Calu3 (cell line): Measurements from ENCODE around the gene NMRAL1. TPM values are rescaled to one million over a fixed set of nuclear protein-coding genes. Genes with fewer than 3 reads are reported as not detected.

Source experiments
- BruUV-seq: library from RNA; stranded (reverse); fragments of 400-500 nt; replicated peaks from 2 replicates; lab custom pipeline; 2021; lab: Mats Ljungman, UMichigan
- CTCF ChIA-PET: fragments of 300-600 bp; sonication (Branson Sonifier 250); formaldehyde crosslinking; loops from one replicate; lab custom pipeline; 2022; ENCODE audit warnings: antibody characterized with exemption; lab: Charles Lee
- DNase-seq: peaks from one replicate; pipeline ENCODE4 v3.0.0; 2022
- H3K27ac Mint-ChIP-seq: one replicate; pipeline ENCODE4 v1.8.0; 2022; ENCODE audit warnings: mixed read lengths; ENCODE audit not compliant: unreplicated experiment
- H3K27me3 Mint-ChIP-seq: one replicate; pipeline ENCODE4 v1.8.0; 2022; ENCODE audit warnings: mixed read lengths; ENCODE audit not compliant: unreplicated experiment
- H3K36me3 Mint-ChIP-seq: one replicate; pipeline ENCODE4 v1.8.0; 2022; ENCODE audit warnings: mild to moderate bottlenecking, moderate library complexity, mixed read lengths; ENCODE audit not compliant: insufficient read depth, unreplicated experiment
- H3K4me1 Mint-ChIP-seq: one replicate; pipeline ENCODE4 v1.8.0; 2022; ENCODE audit warnings: mild to moderate bottlenecking, low read depth, mixed read lengths; ENCODE audit not compliant: unreplicated experiment
- H3K4me3 Mint-ChIP-seq: one replicate; pipeline ENCODE4 v1.8.0; 2022; ENCODE audit warnings: mild to moderate bottlenecking, low read depth, moderate library complexity, mixed read lengths; ENCODE audit not compliant: unreplicated experiment
- H3K9me3 Mint-ChIP-seq: one replicate; pipeline ENCODE4 v1.8.0; 2022; ENCODE audit warnings: low read depth, mixed read lengths; ENCODE audit not compliant: unreplicated experiment
- CTCF ChIP-seq: fragments of 200-600 bp; IDR thresholded peaks from one replicate; pipeline ENCODE4 v1.8.0; 2022; ENCODE audit warnings: antibody characterized with exemption; ENCODE audit not compliant: unreplicated experiment
- intact Hi-C: fragments of 100-400 bp; cut with micrococcal nuclease; formaldehyde crosslinking; loops from one replicate; pipeline ENCODE4 v1.10.0; 2022; ENCODE audit not compliant: unreplicated experiment
- total RNA-seq: library from RNA; stranded (reverse); gene quantifications from 2 replicates; pipeline ENCODE4 v1.2.3, GENCODE V29; 2022

The NMRAL1 gene
- total RNA-seq, 1 experiment from 2014 or later, result 101 TPM

- Mint-ChIP-seq H3K36me3 (peaks cover 39% of the 10 kb centered on the region), H3K27me3 (no peaks in the 10 kb centered on the region), H3K9me3 (no peaks in the 10 kb centered on the region), H3K4me3 (no peak overlapping the region), H3K27ac (no peak overlapping the region), H3K4me1 (peaks cover 15% of the 10 kb centered on the region)
- no TSS peak for BruUV-seq
- CTCF ChIA-PET, result interaction anchor here (0.7 kb wide), 1 partner anchor 236 kb away, joined by 3 read pairs; no protein-coding TSS in a partner anchor
- DNase-seq, result no peak
- TF ChIP-seq CTCF, result no peak
- intact Hi-C loops, result no loop called here
These were observed 62.3 kb downstream of the NMRAL1 start for GRCh38 chr16:4412159-4412558.

Other genes starting within 250 kb of the NMRAL1 start
- 0.12 TPM in 1 of 2 replicates, not detected in the other for gene SRL, start 232.5 kb downstream of the NMRAL1 start, total RNA-seq
- gene TFAP4, start 201.6 kb downstream of the NMRAL1 start, total RNA-seq, result 31.4 and 31.9 TPM in 2 replicates
- gene GLIS2, start 158.6 kb downstream of the NMRAL1 start, total RNA-seq, result 22.1 and 24.5 TPM in 2 replicates
- gene PAM16, start 123.3 kb downstream of the NMRAL1 start, total RNA-seq, result 72.7 and 85.3 TPM in 2 replicates
- gene VASN, start 102.8 kb downstream of the NMRAL1 start, total RNA-seq, result 18.1 and 22.4 TPM in 2 replicates
- gene CORO7, start 58.0 kb downstream of the NMRAL1 start, total RNA-seq, result 49.7 and 51.0 TPM in 2 replicates
- gene DNAJA3, start 48.8 kb downstream of the NMRAL1 start, total RNA-seq, result 93.1 and 99.2 TPM in 2 replicates
- 79.2 and 103 TPM in 2 replicates for gene HMOX2, start 1.8 kb upstream of the NMRAL1 start, total RNA-seq
- 6.2 and 7.9 TPM in 2 replicates for gene CDIP1, start 64.1 kb upstream of the NMRAL1 start, total RNA-seq
- not detected in 2 replicates for gene C16orf96, start 81.7 kb upstream of the NMRAL1 start, total RNA-seq
- 54.4 and 55.6 TPM in 2 replicates for gene UBALD1, start 140.3 kb upstream of the NMRAL1 start, total RNA-seq
- 105 and 114 TPM in 2 replicates for gene MGRN1, start 150.2 kb upstream of the NMRAL1 start, total RNA-seq
- gene NUDT16L1, start 218.9 kb upstream of the NMRAL1 start, total RNA-seq, result 30.6 and 32.6 TPM in 2 replicates